Measurements from ENCODE around the gene IMPDH2. TPM values are rescaled to one million over a fixed set of nuclear protein-coding genes. Genes with fewer than 3 reads are reported as not detected.

Gene IMPDH2
- total RNA-seq, 6 experiments from 2014 or later: 195 to 228 (median 202) TPM

DNA sequence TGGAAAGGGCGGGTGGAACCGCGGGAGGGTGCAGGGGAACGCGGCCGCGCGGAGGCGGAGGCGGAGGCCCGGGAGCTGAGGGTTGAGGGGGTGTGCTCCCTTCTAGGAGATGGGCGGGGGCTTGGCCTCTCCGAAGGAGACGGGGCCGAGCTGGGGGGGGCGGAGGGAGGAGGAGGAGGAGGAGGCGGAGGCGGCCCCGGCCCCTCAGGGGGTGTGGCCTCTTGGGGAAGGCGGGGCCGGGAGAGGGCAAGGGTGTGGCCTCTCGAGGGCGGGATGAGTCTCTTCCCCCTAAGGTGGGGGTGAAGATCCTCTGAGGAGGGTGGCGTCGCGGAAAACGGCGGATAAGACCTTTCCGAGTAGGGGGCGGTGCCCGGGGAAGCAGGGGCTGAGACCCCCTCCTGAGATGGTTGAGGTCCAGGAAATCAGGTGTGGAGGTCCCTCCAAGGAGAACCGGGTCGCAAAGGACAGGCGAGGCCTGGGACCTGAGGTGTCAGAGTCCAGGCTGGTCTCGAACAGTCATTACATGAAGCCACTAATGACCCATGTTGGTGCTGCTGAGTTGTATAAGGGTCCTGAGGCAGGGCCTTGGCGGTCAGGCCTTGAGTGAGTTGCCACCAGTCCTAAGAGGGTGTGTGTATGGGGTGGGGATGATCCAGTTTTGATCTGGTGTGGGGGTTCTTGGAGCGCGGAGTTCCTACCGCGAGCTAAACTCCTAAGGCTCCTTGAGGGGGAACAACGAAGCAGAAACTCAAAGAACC lies 21.2 kb downstream of the IMPDH2 start:
- H3K9me3 Mint-ChIP-seq: no peaks in the 10 kb centered on the region
- H3K36me3 Mint-ChIP-seq (ENCODE audit: low read depth): peaks cover 15% of the 10 kb centered on the region; the same call in 1 of the 2 replicates
- TF ChIP-seq, protein P1, sequence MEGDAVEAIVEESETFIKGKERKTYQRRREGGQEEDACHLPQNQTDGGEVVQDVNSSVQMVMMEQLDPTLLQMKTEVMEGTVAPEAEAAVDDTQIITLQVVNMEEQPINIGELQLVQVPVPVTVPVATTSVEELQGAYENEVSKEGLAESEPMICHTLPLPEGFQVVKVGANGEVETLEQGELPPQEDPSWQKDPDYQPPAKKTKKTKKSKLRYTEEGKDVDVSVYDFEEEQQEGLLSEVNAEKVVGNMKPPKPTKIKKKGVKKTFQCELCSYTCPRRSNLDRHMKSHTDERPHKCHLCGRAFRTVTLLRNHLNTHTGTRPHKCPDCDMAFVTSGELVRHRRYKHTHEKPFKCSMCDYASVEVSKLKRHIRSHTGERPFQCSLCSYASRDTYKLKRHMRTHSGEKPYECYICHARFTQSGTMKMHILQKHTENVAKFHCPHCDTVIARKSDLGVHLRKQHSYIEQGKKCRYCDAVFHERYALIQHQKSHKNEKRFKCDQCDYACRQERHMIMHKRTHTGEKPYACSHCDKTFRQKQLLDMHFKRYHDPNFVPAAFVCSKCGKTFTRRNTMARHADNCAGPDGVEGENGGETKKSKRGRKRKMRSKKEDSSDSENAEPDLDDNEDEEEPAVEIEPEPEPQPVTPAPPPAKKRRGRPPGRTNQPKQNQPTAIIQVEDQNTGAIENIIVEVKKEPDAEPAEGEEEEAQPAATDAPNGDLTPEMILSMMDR (IDR thresholded peaks at IDR 0.05): peak; percentile 17; the same call in 1 of the 2 replicates
- peak overlapping the region; percentile 98 for H3K27ac Mint-ChIP-seq
- peaks cover 28% of the 10 kb centered on the region for H3K4me1 Mint-ChIP-seq (ENCODE audit: low read depth)
- H3K4me3 Mint-ChIP-seq: peak overlapping the region; percentile 98
- peak; percentile 78 for DNase-seq
- peaks cover 4% of the 10 kb centered on the region for H3K27me3 Mint-ChIP-seq (ENCODE audit: insufficient read depth)

DNA sequence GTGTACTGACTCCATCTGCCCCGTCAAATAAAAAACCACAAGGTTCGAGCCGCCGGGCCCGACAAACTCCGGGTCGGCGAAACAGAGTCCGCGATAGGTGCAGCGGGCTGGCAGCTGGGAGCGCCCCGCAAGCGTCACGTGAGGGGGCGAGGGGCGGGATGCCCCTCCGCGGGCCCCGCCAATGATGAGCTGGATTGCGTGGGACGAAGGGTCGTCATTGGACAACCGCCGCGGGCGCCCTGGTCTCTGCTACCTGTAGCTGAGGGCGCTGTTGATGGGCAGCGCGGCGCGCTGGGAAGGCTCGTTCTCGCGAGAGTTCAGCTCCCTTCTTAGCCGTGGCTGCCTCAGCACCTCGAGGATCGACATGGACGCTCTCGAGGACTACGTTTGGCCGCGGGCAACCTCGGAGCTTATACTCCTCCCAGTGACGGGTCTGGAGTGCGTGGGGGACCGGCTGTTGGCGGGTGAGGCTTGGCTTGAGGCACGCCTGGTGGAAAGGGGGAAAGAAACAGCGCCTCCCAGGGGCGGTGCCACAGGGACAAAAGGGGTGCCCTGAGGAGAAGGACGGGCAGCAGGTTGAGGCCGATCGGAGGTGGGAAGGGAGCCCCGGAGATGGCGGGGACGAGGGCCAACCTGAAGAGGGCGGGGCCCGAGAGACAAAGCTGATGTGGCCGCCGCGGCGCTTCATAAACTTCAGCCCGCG lies 22.0 kb downstream of the IMPDH2 start, which contains the start of gene WDR6:
WDR6 (plus strand) TSS at position 324 of the 703 bp plus-strand sequence; CDS start at position 365, 41 bp downstream.
- H3K4me1 Mint-ChIP-seq (ENCODE audit: low read depth): peaks cover 28% of the 10 kb centered on the region
- H3K27me3 Mint-ChIP-seq (ENCODE audit: insufficient read depth): peaks cover 4% of the 10 kb centered on the region
- peak; percentile 97 for DNase-seq
- peak within 1 kb of the TSS; percentile 98 for H3K4me3 Mint-ChIP-seq
- H3K27ac Mint-ChIP-seq: peak within 1 kb of the TSS; percentile 98
- TF ChIP-seq, protein P1 (IDR thresholded peaks at IDR 0.05): peak; percentile 77
- H3K36me3 Mint-ChIP-seq (ENCODE audit: low read depth): peaks cover 14% of the 10 kb centered on the region; the same call in 1 of the 2 replicates
- no peaks in the 10 kb centered on the region for H3K9me3 Mint-ChIP-seq

DNA sequence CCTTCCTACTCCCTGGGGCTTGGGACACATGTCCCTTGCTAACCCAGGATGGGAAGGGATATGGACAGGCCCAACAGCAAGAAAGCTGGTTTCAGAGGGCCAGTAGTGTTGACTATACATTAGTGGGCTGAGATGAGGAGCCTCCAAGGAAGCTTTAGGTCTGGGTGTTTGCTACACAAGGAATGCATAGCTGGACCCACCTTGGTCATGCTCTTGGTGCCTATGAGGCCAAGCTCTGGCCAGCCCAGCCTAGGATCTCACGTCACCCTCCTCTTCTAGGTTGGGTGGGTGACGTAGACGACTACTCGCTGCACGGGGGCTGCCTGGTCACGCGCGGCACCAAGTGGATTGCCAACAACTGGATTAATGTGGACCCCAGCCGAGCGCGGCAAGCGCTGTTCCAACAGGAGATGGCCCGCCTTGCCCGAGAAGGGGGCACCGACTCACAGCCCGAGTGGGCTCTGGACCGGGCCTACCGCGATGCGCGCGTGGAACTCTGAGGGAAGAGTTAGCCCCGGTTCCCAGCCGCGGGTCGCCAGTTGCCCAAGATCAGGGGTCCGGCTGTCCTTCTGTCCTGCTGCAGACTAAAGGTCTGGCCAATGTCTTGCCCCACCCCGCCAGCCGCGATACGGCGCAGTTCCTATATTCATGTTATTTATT lies 22.7 kb downstream of the IMPDH2 start:
- peaks cover 8% of the 10 kb centered on the region; the same call in 1 of the 2 replicates for H3K36me3 Mint-ChIP-seq (ENCODE audit: low read depth)
- TF ChIP-seq, protein P1 (IDR thresholded peaks at IDR 0.05): no peak

DNA sequence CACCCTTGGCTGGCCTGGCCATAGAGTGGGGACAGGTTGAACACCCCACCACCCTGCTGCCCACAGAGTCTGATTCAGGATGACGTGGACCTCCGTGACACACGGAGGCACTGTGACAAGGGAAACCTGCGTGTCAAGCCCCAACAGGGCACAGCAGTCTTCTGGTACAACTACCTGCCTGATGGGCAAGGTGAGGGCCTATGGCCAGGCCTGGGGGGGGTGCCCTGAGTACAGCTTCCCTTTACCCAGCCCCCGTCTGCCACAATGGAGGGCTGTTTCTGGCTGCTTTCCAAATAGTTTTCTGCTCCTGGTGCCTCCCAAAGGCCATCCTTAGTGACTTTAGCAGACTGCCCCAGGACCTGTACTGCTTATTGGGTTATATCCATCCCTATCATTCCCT lies 23.2 kb downstream of the IMPDH2 start:
- Mint-ChIP-seq H3K4me1 (ENCODE audit: low read depth) (peaks cover 28% of the 10 kb centered on the region), H3K36me3 (ENCODE audit: low read depth) (peaks cover 8% of the 10 kb centered on the region; the same call in 1 of the 2 replicates), H3K4me3 (peak overlapping the region; percentile 98), H3K27me3 (ENCODE audit: insufficient read depth) (peaks cover 4% of the 10 kb centered on the region), H3K27ac (peak overlapping the region; percentile 98), H3K9me3 (no peaks in the 10 kb centered on the region)
- DNase-seq: no peak
- TF ChIP-seq, protein P1 (IDR thresholded peaks at IDR 0.05): no peak

More for the DNA sequence above, 22.7 kb downstream of the IMPDH2 start:
- H3K4me1 Mint-ChIP-seq (ENCODE audit: low read depth): peaks cover 28% of the 10 kb centered on the region
- H3K9me3 Mint-ChIP-seq: no peaks in the 10 kb centered on the region
- no peak for DNase-seq
- peak overlapping the region; percentile 98 for H3K27ac Mint-ChIP-seq
- H3K4me3 Mint-ChIP-seq: peak overlapping the region; percentile 98
- H3K27me3 Mint-ChIP-seq (ENCODE audit: insufficient read depth): peaks cover 4% of the 10 kb centered on the region

DNA sequence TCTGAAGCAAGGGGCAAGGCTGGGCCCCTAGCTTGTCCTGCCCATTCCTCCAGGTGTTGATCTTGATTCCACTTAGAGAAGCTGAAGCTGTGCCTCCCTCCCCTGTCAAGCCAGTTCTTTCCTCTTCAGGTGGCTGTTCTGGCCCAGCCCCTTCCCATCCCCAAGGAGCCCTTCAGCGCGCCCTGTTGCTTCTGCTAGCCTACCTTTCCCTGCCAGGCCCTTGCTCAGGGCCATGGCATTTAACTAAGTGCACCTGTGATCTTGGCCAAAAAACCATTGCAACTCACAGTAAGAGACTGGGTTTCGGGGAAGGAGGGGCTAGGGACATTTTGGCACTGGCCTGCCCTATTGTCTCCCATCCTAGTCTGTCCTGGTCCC lies 23.9 kb downstream of the IMPDH2 start:
- H3K4me1 Mint-ChIP-seq (ENCODE audit: low read depth): peaks cover 28% of the 10 kb centered on the region
- TF ChIP-seq, protein P1 (IDR thresholded peaks at IDR 0.05): no peak
- DNase-seq: no peak
- peaks cover 2% of the 10 kb centered on the region; the same call in 1 of the 2 replicates for H3K27me3 Mint-ChIP-seq (ENCODE audit: insufficient read depth)
- H3K9me3 Mint-ChIP-seq: no peaks in the 10 kb centered on the region
- H3K4me3 Mint-ChIP-seq: no peak overlapping the region
- H3K27ac Mint-ChIP-seq: no peak overlapping the region
- H3K36me3 Mint-ChIP-seq (ENCODE audit: low read depth): peaks cover 8% of the 10 kb centered on the region; the same call in 1 of the 2 replicates
